HL-60 (cell line): ENCODE results near the gene LRMDA.

ENCODE experiments used
- POLR2AphosphoS5 ChIP-seq: IDR thresholded peaks from 2 replicates; pipeline ENCODE4 v1.6.1; 2012; ENCODE audit warnings: low read depth
- SPI1 ChIP-seq: IDR thresholded peaks from 2 replicates; pipeline ENCODE4 v1.6.1; 2012; ENCODE audit warnings: low read depth, mild to moderate bottlenecking, borderline replicate concordance
- TF ChIP-seq, protein P1 (sequence below): IDR thresholded peaks from one replicate; pipeline ENCODE4 v1.5.1; 2011; ENCODE audit warnings: low read length, control low read depth, inconsistent platforms; ENCODE audit not compliant: insufficient read depth
- TF ChIP-seq, protein P2 (sequence below): IDR thresholded peaks from 2 replicates; pipeline ENCODE4 v1.6.1; 2012; ENCODE audit warnings: low read depth; ENCODE audit not compliant: insufficient replicate concordance

GRCh38 chr10:75951627-75952026, 520.2 kb downstream of the LRMDA start:
- TF ChIP-seq, protein P1, sequence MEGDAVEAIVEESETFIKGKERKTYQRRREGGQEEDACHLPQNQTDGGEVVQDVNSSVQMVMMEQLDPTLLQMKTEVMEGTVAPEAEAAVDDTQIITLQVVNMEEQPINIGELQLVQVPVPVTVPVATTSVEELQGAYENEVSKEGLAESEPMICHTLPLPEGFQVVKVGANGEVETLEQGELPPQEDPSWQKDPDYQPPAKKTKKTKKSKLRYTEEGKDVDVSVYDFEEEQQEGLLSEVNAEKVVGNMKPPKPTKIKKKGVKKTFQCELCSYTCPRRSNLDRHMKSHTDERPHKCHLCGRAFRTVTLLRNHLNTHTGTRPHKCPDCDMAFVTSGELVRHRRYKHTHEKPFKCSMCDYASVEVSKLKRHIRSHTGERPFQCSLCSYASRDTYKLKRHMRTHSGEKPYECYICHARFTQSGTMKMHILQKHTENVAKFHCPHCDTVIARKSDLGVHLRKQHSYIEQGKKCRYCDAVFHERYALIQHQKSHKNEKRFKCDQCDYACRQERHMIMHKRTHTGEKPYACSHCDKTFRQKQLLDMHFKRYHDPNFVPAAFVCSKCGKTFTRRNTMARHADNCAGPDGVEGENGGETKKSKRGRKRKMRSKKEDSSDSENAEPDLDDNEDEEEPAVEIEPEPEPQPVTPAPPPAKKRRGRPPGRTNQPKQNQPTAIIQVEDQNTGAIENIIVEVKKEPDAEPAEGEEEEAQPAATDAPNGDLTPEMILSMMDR = no peak
- TF ChIP-seq POLR2AphosphoS5 = no peak
- TF ChIP-seq SPI1 = no peak
- TF ChIP-seq, protein P2, sequence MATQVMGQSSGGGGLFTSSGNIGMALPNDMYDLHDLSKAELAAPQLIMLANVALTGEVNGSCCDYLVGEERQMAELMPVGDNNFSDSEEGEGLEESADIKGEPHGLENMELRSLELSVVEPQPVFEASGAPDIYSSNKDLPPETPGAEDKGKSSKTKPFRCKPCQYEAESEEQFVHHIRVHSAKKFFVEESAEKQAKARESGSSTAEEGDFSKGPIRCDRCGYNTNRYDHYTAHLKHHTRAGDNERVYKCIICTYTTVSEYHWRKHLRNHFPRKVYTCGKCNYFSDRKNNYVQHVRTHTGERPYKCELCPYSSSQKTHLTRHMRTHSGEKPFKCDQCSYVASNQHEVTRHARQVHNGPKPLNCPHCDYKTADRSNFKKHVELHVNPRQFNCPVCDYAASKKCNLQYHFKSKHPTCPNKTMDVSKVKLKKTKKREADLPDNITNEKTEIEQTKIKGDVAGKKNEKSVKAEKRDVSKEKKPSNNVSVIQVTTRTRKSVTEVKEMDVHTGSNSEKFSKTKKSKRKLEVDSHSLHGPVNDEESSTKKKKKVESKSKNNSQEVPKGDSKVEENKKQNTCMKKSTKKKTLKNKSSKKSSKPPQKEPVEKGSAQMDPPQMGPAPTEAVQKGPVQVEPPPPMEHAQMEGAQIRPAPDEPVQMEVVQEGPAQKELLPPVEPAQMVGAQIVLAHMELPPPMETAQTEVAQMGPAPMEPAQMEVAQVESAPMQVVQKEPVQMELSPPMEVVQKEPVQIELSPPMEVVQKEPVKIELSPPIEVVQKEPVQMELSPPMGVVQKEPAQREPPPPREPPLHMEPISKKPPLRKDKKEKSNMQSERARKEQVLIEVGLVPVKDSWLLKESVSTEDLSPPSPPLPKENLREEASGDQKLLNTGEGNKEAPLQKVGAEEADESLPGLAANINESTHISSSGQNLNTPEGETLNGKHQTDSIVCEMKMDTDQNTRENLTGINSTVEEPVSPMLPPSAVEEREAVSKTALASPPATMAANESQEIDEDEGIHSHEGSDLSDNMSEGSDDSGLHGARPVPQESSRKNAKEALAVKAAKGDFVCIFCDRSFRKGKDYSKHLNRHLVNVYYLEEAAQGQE = no peak
